HG02852 (cell line): ENCODE results near the gene REG4.

Source experiments
- ATAC-seq: cut with Tn5 transposase; IDR thresholded peaks from one replicate; pipeline ENCODE4 v1.9.1; 2021; ENCODE audit warnings: mild to moderate bottlenecking, moderate library complexity; ENCODE audit not compliant: unreplicated experiment

Gene REG4

DNA sequence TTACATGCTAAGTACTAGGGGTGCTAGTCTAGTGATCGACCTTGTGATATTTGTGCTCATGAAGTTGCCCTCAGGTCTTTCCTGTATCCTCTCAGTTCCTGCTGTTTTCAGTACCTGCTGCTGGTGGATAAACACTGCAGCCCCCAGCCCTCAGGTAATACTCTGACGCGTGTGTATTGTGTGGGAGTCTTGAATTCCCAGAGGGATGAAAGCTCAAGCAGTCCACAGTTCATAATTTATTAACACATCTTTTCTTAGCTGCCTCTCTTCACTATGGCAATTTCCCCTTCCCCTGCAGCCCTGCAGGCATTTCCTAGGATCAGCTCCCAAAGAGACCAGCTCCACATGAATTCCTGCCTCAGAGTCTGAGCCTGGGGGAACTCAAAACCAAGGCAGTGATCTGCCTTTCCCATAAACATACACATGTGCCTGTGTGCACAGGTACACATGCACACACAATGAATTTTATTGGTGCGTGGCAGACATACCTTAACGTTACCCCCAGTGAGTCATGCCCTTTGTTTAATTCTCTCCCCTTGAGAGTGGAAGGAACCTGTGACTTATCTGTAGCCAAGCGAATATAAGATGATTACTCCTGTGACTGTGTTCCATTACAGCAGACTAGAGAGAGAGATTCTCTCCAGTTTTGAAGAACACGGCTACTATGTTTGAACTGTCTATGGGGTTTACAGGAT is 28.5 kb downstream of the REG4 start:
- ATAC-seq: no peak

DNA sequence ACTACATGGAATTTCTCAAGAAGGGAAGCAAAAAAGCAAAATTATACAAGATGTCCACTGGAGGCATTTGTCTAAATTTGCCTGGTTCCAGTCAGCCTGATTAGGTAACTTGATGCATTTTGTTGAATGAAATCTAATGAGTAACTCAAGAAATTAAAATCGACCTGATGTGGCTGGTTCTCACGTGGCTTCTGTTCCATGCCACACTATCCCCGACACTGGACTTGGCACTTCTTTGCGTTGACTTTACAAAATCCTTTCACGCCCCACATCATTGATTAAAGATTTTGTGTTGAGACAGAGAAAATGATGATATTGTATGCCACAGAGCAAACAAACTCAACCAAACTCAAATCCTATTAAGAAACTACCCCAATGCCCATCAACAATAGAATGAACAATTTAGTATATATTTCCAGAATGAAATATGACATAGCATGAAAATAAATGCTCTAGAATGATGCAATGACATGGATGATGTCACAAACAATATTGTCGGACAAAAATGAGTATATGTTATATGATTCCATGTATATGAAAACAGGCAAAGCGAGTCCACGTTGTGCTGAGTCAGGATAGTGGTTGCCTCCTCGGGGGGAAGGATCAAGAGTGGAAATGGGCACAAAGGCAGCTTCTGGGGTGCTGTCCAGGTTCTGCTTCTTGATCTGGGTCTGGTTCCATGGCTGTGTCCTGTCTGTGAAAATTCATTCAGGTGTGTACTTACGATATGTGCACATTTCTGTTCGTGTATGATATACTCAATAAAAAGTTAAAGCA is 29.6 kb downstream of the REG4 start:
- no peak for ATAC-seq

DNA sequence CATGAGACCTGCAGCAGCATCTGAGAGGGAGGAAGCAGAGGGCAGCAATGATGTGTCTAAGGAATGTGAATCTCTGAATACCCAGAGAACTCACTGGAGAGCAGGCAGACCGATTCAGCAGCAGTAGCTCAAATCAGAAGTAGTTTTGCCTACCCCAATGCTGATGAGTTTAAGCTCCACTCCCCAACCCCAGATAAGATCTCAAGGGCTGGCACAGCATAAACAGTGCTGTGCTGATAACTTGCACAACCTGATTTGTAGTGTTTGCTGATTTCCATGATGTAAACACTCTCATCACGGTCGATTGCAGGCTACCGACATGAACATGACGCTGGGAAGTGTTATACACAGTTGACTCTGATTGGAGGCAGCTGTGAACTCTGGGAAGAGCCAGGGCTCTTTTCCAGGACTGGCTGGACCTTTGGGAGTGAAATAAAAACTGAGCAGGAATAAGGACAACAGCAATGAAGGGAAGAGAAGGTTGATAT is 31.3 kb downstream of the REG4 start:
- no peak for ATAC-seq

DNA sequence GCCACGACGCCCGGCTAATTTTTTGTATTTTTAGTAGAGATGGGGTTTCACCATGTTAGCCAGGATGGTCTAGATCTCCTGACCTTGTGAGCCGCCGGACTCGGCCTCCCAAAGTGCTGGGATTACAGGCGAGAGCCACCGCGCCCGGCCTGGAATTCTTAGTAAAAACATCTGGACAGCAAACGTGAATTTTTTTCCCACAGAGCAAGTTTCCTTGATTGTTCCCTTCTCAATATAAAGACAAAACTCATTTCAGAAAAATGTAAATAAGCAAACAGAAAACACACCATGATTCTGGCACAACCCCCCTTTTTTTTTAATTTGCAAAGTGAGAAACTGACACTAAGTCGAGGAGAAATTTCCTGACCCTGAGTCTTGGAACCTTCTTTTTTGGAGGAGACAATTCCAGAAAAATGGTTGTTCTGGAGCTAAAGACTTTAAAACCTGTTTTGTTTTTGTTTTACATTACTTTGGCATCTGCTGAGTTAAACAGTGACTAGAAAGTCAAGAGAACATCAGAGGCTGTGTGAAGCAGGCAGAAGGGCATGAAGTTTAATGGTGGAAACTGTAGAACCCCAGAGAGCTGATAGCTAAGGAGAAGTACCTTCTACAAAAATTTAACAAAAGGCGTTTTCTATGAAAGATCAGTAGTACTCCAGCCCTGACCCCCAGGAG is 32.2 kb downstream of the REG4 start:
- no peak for ATAC-seq

DNA sequence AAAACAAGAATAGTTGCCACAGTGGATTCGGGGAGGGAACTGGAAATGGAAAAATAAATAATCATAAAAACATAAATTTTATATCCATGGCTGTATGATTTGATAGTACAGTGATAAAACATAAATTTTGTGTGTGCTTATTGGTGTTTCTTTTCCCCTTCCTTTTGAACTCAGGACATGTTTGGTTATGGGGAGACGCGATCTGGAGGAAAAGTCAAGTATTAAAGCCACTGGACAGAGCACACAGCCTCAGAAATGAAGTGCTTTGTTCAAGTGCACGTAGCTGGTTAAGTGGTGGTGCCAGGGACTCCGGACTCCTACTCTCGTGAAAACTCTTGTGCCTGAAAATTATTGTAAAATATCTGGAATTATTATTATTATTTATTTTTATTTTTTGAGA is 32.9 kb downstream of the REG4 start:
- ATAC-seq: no peak

DNA sequence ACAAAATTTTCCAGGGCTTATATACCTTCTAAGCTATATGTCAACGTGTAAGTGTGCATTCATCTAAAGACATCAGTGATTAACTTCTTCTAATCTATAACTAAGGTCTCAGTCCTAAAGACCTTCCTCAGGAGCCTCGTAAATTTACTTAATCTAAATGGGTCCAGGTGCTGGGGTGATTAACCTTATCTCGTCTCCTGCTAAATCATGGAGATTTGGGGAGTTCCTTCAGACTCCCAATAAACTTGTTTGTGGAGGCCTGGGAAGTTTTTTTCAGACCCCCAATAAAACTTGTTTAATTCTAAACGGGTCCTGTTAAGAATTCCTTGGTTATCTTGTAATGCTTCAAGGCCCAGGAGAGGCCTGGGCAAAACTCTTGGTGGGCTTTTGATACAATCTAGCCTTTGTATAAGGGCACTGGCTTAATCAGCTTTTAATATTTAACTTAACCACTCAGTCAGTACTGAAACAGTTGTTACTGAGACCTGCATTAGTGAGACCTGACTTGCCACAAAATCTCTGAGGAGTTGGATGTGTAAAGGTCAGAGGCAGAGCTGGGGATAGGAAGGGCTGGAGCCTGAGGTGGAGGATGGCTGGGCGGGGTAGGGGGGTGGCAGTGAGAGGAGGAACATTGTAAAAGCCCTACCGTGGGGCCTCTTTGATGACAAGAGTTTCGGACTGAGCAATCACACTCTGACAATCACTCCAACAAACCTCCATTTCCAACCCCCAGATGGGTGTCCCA is 36.3 kb downstream of the REG4 start:
- no peak for ATAC-seq

DNA sequence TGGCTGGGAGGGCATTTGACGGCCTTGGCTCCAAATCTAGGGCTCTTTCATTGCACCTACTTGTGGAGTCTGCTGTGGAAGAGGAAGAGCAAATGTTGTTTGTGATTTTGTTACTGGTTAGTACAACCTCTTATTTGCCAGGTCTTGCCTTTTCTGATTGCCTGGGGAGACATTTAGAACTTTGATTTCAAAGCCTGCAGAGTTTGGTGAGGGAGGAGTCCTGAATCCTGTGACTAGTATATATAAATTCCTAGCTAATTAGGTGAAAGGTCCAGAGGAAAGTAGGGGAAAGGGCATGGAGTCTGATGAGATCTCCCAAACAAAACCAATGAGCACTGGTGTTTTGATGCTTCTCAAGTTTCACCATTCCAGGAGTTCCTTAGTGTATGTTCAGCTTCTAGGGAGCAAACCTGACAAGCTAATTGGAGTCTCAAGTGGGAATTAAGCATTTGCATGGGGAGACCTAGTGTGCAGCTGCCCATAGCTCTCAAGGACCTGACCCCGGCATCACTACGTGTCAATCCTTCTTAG is 37.5 kb downstream of the REG4 start:
- ATAC-seq: no peak

DNA sequence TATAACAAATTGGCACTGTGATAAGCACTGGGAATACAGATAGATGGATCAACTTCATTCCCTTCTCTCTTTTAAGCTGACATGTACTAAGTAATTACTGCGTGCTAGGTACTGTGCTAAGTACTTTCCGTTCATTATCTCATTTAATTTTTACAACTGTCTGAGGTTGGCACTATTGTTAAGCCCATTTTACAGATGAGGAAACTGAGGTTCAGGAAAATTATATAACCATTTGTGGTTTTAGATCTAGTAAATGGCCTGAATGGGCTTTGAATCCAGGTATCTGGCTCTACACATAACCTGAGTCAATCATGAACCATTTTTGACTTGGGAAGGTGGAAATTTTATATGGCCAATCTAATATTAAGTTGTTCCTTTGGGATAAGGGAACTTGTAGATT is 39.0 kb downstream of the REG4 start:
- no peak for ATAC-seq

DNA sequence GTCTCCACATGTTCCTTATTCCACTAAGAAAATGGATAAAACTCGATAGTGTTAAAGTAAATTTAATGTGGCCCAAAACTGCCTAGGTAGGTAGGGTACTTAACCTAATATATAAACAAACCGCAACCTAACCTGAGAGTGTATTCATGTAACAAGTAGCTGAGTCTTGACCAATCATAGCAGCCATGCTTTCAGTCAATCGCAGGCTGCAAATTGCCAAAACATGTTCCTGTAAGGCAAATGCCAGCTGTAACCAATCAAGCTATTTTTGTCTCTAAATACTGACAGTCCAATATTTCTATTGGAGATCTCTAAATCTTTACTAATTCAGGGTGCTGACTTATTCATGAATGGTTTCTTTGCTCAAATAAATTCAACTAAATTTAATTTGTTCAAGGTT is 39.5 kb downstream of the REG4 start:
- ATAC-seq: no peak

DNA sequence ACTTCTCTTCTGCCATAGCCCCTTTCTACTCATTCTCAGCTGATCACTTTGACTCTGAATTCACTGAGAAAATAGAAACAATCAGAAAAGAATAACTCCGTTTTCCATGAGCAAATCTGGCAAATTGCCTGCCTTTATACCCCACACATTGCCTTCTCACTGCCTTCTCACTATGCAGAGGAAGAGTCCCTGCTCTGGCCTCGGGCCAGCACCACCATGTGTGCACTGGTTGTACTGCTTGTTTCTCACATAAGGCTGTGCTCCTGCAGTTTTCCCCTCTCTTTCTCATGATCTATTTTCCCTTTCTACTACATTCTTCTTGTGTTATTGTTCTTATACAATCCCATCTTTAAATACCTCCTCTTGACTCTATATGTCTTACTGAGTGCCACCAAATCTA is 40.2 kb downstream of the REG4 start:
- no peak for ATAC-seq

DNA sequence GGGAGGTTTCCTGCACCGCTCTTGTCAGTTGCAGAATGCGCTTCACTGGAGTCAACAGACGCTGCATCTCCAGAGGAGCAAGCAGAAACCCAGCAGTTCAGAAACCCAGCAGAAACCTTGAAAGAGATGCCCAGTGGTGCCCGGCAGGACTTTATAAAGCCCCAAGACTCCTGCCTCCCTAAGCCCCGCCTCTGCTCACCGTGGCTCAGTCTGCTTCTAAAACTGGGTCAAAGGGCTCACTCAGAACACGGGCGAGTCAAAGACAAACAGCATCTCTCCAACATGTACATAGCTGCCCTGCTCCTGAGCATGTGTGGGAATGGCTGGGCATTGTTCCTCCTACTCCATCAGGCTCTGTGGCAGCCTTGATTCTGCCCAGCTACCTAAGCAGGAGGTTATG is 42.5 kb downstream of the REG4 start, which contains the start of gene HMGCS2:
Gene HMGCS2, minus strand, starts transcription at position 128 of the 400 bp plus-strand sequence. Its CDS starts 61 bp downstream, at position 67.
- ATAC-seq: no peak

DNA sequence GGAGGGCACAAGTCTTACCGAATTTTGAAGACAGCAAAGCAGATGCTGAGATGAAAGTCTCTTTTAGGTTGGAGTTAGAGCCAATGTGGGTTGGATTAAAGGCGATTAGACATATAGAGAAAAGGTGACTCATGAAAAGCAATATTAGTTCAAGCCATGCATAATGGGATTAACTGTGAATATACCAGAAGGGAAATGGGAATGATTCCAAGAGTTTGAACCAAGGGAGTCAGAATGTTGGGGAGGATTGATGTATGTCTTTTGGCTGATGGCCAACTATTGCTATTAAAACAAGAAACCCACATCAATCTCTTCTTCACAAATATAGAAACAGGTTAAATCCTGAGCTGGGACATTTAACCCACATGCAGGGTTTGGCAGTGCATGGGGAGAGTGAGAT is 43.8 kb downstream of the REG4 start:
- ATAC-seq: no peak

DNA sequence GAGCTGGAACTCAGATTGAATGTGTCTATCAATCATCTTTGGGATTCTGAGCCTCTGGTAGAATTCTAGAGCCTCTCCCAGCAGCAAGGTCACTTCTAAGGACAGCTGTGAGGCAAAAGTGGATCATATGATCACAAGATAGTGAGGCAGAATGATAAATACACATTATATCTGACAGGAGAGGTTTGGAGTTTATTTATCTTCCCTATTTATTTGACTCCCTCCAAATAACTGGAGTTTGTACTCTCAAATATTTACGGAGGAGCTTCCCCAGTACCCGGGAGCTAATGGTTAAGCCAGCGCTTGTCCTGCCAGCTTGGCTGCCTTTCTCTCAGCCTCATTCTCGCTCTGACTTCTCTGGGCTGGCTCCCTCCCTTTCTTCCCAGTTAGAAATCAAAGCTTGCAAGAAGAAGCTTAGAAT is 44.9 kb downstream of the REG4 start:
- ATAC-seq: no peak

DNA sequence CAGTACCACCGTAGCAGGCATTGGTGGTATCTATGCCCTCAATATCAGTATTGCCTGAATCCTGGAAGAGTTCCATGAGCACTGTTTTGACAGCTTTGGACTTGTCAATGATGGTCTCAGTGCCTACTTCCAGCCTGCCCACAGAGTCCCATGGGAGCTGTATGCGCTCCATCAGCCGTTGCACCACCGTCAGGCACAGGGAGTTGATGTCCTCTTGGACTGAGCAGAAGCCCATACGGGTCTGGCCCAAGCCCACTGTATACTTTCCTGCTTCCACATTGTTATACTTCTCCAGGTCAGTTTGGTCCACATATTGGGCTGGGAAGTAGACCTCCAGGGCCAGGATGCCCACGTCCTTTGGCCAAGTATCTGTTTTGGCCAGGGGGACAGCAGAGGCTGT is 47.0 kb downstream of the REG4 start:
- no peak for ATAC-seq

DNA sequence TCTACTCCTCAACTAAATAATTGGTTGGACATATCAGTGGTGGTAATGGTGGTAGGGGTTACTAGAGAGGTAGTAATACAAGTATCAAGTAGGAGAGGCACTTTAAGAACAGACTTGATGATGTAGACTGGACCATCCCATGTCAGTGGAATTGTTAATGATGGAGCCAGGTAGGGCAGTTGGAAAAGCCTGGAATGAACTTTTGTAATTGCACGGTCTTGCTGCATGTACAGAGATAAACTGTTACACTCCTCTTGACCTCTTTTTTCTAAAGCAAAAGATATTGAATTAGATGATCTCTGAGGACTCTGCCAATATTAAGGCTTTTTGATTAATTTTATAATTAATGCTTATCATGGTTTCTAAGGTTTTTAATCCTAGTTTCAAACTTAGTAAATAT is 48.3 kb downstream of the REG4 start:
- no peak for ATAC-seq

DNA sequence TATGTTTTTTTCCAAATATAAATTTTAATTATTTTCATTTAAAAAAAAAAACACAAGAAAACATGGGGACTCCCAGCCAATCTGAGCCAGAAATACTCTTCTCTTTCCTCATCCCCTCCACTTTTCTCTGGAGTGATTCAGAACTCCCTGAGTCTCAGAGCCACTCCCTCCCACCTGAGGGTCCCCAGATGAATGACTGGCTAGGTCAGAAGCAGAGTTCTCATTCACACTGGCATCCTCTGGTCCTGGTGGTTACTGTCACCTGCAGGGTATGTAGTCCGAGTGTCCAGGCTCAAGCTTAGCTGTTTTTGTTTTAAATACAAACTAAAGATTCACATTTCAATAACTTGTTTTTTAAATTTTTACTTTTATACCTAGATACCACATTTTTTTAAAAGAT is 48.9 kb downstream of the REG4 start:
- no peak for ATAC-seq

DNA sequence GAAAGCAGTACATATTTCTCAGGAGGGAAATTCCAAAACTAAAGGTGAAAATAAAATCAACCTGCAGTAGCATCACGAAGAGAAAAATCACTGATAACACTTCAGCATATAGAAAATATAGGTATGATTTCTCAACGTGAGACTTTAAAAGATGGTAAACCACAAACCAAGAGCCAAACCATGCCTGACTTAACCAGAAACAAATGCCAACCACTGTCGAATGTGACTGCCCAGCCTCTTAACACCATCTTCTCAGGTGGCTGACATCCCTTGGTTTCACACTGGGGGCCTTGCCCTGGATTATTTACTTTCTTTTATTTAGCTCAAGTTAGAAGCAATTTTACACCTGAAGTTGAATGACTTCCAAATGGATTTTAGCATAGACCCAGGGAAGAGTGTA is 52.7 kb downstream of the REG4 start:
- ATAC-seq: no peak

DNA sequence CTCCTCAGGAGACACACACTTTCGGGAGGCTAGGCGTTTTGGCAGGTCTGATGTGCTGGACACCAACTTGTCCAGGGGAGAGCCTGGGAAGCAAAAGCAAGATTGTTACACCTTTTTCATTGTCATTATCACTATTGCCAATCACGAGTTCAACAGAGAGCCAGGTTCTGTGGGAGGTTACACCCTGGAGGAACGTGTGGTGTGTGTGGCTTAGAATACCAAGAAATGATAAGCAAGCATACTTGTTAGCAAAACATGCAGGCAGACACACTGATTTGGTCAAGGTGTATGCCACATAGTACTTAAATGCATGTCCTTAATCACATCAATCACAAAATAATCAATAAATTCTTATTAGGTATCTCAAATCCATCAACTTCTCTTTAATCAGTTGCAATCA is 58.7 kb downstream of the REG4 start:
- ATAC-seq: no peak

DNA sequence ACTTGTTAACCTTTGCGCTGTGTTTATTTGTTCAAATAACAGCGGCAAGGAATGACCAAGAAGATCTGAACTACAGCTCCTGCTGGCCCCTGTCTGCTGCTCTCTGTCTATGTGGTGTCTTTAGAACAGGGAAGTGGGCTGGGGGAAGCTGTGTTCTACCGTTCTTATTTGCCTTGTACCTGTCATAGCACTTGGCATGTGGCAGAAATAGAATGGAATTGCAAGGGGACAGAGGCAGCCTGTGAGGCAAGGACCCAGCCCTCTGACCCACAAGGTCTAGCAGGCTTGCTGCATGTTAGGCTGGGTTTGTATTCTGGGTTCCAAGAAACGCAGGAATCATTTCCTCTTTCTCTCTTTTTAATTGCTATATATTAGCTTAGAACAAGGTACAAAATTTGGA is 63.2 kb downstream of the REG4 start:
- no peak for ATAC-seq

DNA sequence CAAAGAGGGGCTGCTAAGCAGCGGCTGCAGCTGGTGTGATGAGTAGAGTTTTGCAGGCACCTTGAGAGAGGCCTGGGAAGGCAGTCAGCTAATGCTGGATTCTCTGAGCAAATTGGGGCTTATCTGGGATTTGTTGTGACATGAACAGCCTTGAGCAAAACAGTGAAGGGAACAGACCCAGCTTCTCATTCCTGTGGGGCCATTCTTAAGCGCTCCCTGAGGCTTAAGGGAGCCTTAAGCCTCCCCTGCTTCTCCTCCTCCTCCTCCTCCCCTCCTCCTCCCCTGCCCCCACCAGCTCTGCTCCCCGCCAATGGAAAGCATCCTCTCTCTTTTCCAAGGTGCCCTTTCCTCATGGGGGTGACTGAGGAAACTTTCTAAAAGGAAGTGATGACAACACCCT is 63.8 kb downstream of the REG4 start:
- ATAC-seq: no peak

DNA sequence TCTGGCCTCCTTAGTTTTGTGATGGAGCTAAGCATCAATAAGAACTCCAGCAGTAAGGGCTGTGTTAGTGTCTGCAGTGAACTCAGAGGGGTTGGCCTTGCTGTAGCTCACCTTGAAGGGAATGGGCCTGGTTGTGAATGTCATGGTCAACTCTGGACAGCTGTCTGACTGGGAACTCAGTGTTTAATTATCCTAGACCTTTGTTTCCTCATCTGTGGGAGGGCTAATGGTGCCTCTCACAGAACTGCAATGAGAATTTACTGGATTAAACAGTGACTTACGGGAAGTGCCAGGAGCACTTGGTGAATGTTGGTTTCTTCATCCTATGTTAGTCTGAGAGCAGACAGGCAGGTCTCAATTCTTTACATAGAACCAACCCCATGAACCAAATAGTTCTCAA is 66.2 kb downstream of the REG4 start:
- no peak for ATAC-seq
